Neural cell (in vitro differentiated cells): ENCODE data around the gene UIMC1. TPM values are rescaled to one million over a fixed set of nuclear protein-coding genes. Genes with fewer than 3 reads are reported as not detected.

ENCODE experiments used
- H2AFZ ChIP-seq: fragments of 200-600, 300-800 bp; sonication (generic), shearing (Covaris generic); 2 replicates; pipeline ENCODE4 v1.6.0; 2014; ENCODE audit warnings: low read depth, mild to moderate bottlenecking, antibody characterized with exemption, low read length, moderate library complexity
- H3F3A ChIP-seq: fragments of 200-600 bp; shearing (Covaris generic); 2 replicates; pipeline ENCODE4 v1.6.1; 2016; ENCODE audit warnings: mild to moderate bottlenecking, moderate library complexity, mixed read lengths, antibody characterized with exemption, low read length; ENCODE audit not compliant: insufficient read depth, poor library complexity, severe bottlenecking
- H3K27ac ChIP-seq: fragments of 200-600, 300-800 bp; sonication (generic), shearing (Covaris generic); 2 replicates; pipeline ENCODE4 v1.5.1; 2014; ENCODE audit warnings: mild to moderate bottlenecking, low read length, moderate library complexity
- H3K27me3 ChIP-seq: fragments of 300-800, 200-600 bp; sonication (generic), shearing (Covaris generic); 2 replicates; pipeline ENCODE4 v1.6.0; 2014; ENCODE audit warnings: mild to moderate bottlenecking, low read depth, low read length, moderate library complexity; ENCODE audit not compliant: insufficient read depth
- H3K36me3 ChIP-seq: fragments of 300-800, 200-600 bp; sonication (generic), shearing (Covaris generic); 2 replicates; pipeline ENCODE4 v1.5.1; 2014; ENCODE audit warnings: mild to moderate bottlenecking, antibody characterized with exemption, low read length, moderate library complexity; ENCODE audit not compliant: insufficient read depth
- H3K4me2 ChIP-seq: fragments of 300-800, 200-600 bp; sonication (generic), shearing (Covaris generic); 2 replicates; pipeline ENCODE4 v1.6.0; 2014; ENCODE audit warnings: mild to moderate bottlenecking, low read length
- H3K4me3 ChIP-seq: fragments of 300-800, 200-600 bp; sonication (generic), shearing (Covaris generic); 2 replicates; pipeline ENCODE4 v1.5.1; 2014; ENCODE audit warnings: mild to moderate bottlenecking, low read length, moderate library complexity
- H3K79me2 ChIP-seq: fragments of 200-600 bp; shearing (Covaris generic); replicated peaks from 2 replicates; pipeline ENCODE4 v1.6.0; 2014; ENCODE audit warnings: mild to moderate bottlenecking, low read length, moderate library complexity; ENCODE audit not compliant: insufficient read depth
- H3K9ac ChIP-seq: fragments of 300-800, 200-600 bp; sonication (generic), shearing (Covaris generic); 2 replicates; pipeline ENCODE4 v1.6.1; 2016; ENCODE audit warnings: mild to moderate bottlenecking, low read length, mixed read lengths
- H3K9me2 ChIP-seq: fragments of 200-600 bp; shearing (Covaris generic); 2 replicates; pipeline ENCODE4 v1.6.1; 2016; ENCODE audit warnings: mild to moderate bottlenecking, low read length, mixed read lengths; ENCODE audit not compliant: insufficient read depth
- H3K9me3 ChIP-seq: fragments of 200-600, 300-800 bp; sonication (generic), shearing (Covaris generic); 2 replicates; pipeline ENCODE4 v1.6.1; 2016; ENCODE audit warnings: mild to moderate bottlenecking, mixed run types, low read length, moderate library complexity, mixed read lengths
- H4K20me1 ChIP-seq: fragments of 200-600 bp; shearing (Covaris generic); 2 replicates; pipeline ENCODE4 v1.6.1; 2016; ENCODE audit warnings: mild to moderate bottlenecking, mixed run types; ENCODE audit not compliant: insufficient read depth
- CTCF ChIP-seq: fragments of 450-650 bp; IDR thresholded peaks from 2 replicates; pipeline ENCODE4 v1.5.1; 2014; ENCODE audit warnings: antibody characterized with exemption, mild to moderate bottlenecking, moderate library complexity; ENCODE audit not compliant: poor library complexity, severe bottlenecking
- EP300 ChIP-seq: fragments of 450-650 bp; conservative IDR thresholded peaks from 2 replicates; pipeline ENCODE4 v1.6.1; 2014; ENCODE audit warnings: antibody characterized with exemption, mild to moderate bottlenecking, moderate library complexity; ENCODE audit not compliant: poor library complexity, severe bottlenecking
- EZH2 ChIP-seq: fragments of 200-600, 300-800 bp; shearing (Covaris generic), sonication (generic); IDR thresholded peaks from 2 replicates; pipeline ENCODE4 v1.6.1; 2014; ENCODE audit warnings: antibody characterized with exemption, low read length, borderline replicate concordance, mild to moderate bottlenecking; ENCODE audit not compliant: insufficient read depth, poor library complexity, severe bottlenecking
- MXI1 ChIP-seq: fragments of 450-650 bp; conservative IDR thresholded peaks from 2 replicates; pipeline ENCODE4 v1.6.1; 2014; ENCODE audit warnings: antibody characterized with exemption, mild to moderate bottlenecking; ENCODE audit not compliant: poor library complexity, severe bottlenecking
- POLR2AphosphoS5 ChIP-seq: IDR thresholded peaks from 2 replicates; pipeline ENCODE4 v1.6.1; 2012
- RAD21 ChIP-seq: fragments of 450-650 bp; conservative IDR thresholded peaks from 2 replicates; pipeline ENCODE4 v1.6.1; 2014; ENCODE audit warnings: antibody characterized with exemption, mild to moderate bottlenecking, moderate library complexity
- REST ChIP-seq: IDR thresholded peaks from 2 replicates; pipeline ENCODE4 v1.6.1; 2012; ENCODE audit warnings: borderline replicate concordance
- SMC3 ChIP-seq: fragments of 450-650 bp; conservative IDR thresholded peaks from 2 replicates; pipeline ENCODE4 v1.6.1; 2014; ENCODE audit warnings: antibody characterized with exemption, mild to moderate bottlenecking, moderate library complexity; ENCODE audit not compliant: poor library complexity
- TAF1 ChIP-seq: IDR thresholded peaks from 2 replicates; pipeline ENCODE4 v1.6.1; 2012; ENCODE audit warnings: low read depth
- polyA plus RNA-seq: library from polyadenylated mRNA; depleted of rRNA; stranded (reverse); fragments of >200 nt; gene quantifications from 2 replicates; pipeline ENCODE4 v1.2.3, GENCODE V29; 2014

UIMC1 gene
- polyA plus RNA-seq, 1 donor from 2014 or later, result 74.0 TPM

GRCh38 chr5:176980818-176981217, 25.8 kb downstream of the UIMC1 start:
- no peak overlapping the region for H2AFZ ChIP-seq
- no peaks in the 10 kb centered on the region for H3K9me2 ChIP-seq
- H3F3A ChIP-seq, result no peaks in the 10 kb centered on the region
- H3K79me2 ChIP-seq, result peaks cover 4% of the 10 kb centered on the region
- H3K27me3 ChIP-seq, result no peaks in the 10 kb centered on the region
- H3K9me3 ChIP-seq, result no peaks in the 10 kb centered on the region
- no peak overlapping the region for H3K27ac ChIP-seq
- H3K36me3 ChIP-seq, result peaks cover 9% of the 10 kb centered on the region
- H4K20me1 ChIP-seq, result no peaks in the 10 kb centered on the region
- TF ChIP-seq REST (no peak), SMC3 (no peak), EZH2 (no peak), MXI1 (no peak), CTCF (no peak), RAD21 (no peak), EP300 (no peak), TAF1 (no peak), POLR2AphosphoS5 (no peak)
- H3K4me2 ChIP-seq, result no peak overlapping the region
- H3K4me3 ChIP-seq, result no peak overlapping the region
- H3K9ac ChIP-seq, result no peak overlapping the region

- Histone ChIP-seq H3K79me2 (no peaks in the 10 kb centered on the region), H3F3A (no peaks in the 10 kb centered on the region), H3K36me3 (peaks cover 9% of the 10 kb centered on the region), H3K4me3 (no peak overlapping the region), H3K9me2 (no peaks in the 10 kb centered on the region), H3K9me3 (no peaks in the 10 kb centered on the region), H3K9ac (no peak overlapping the region), H2AFZ (no peak overlapping the region), H3K4me2 (no peak overlapping the region), H4K20me1 (no peaks in the 10 kb centered on the region), H3K27me3 (no peaks in the 10 kb centered on the region), H3K27ac (no peak overlapping the region)
- TF ChIP-seq REST, result no peak
- no peak for TF ChIP-seq CTCF
- no peak for TF ChIP-seq EZH2
- no peak for TF ChIP-seq RAD21
- TF ChIP-seq POLR2AphosphoS5, result no peak
- TF ChIP-seq SMC3, result no peak
Observed at GRCh38 chr5:176979669-176980068, 26.9 kb downstream of the UIMC1 start.
